ENCODE results near the gene C17orf100. TPM values are rescaled to one million over a fixed set of nuclear protein-coding genes. Genes with fewer than 3 reads are reported as not detected.

C17orf100 gene
- polyA plus RNA-seq, 4 donors = 2.6 to 7.8 (median 4.5) TPM

DNA sequence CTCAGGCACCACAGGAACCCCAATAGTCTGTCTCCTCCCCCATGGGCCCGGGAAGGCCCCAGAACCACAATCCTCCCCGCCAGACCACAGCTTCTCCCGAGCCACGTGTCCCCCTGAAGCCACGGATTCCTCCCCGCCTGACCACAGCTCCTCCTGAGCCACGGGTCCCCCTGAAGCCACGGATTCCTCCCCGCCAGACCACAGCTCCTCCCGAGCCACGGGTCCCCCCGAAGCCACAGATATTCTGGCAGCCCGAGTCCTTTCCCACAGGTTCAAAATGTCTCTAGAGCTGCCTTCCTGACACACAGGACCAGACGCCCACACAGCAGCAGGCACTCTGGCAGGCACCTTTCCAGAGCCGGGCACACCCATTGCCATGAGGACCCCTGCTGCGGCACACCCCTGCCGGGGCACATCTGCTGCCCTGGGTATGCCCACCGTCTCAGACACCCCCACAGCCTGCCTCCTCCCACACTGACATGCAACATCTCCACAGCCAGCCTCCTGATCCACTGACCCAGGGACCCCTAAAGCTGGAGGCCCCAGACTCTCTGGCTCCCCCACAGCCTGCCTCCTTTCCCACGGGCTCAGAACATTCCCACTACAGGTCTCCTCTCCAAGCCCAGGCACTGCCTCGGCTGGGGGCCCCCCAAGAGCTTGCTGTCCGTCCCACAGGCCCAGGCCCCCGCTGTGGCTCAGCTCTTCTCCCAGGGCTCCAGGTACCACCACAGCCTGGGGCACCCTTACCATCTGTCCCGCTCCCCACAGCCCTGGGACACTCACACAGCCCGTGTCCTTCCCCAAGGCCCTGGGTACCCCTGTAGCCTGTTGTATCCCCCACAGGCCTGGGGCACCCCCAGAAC lies 13.3 kb upstream of the C17orf100 start:
- no peak for DNase-seq
- Histone ChIP-seq H3K27me3 (ENCODE audit: control insufficient read depth in 3 of 3, insufficient read depth in 3 of 3, low read length in 3 of 3) (no peaks in the 10 kb centered on the region), H3K36me3 (ENCODE audit: control insufficient read depth in 3 of 3, insufficient read depth in 2 of 3, low read depth in 1 of 3, low read length in 3 of 3) (peaks cover 0 to 3% (median 0%) of the 10 kb centered on the region in 3 donors), H3K4me1 (ENCODE audit: control insufficient read depth in 3 of 3, insufficient read depth in 2 of 3, low read depth in 1 of 3, low read length in 2 of 3) (peaks cover 2 to 11% (median 11%) of the 10 kb centered on the region in 3 donors), H3K4me3 (ENCODE audit: low read depth in 1 of 3, low read length in 3 of 3) (no peak overlapping the region), H3K27ac (ENCODE audit: low read depth in 1 of 3, low read length in 2 of 3) (no peak overlapping the region), H3K9me3 (ENCODE audit: control insufficient read depth in 2 of 2, insufficient read depth in 1 of 2, low read depth in 1 of 2, low read length in 1 of 2) (no peaks in the 10 kb centered on the region)
- WGBS, 3 donors = 75 to 78% (median 78%) methylated on average over 23 to 24 of the region's 24 CpGs
- FAIRE-seq = no peak

DNA sequence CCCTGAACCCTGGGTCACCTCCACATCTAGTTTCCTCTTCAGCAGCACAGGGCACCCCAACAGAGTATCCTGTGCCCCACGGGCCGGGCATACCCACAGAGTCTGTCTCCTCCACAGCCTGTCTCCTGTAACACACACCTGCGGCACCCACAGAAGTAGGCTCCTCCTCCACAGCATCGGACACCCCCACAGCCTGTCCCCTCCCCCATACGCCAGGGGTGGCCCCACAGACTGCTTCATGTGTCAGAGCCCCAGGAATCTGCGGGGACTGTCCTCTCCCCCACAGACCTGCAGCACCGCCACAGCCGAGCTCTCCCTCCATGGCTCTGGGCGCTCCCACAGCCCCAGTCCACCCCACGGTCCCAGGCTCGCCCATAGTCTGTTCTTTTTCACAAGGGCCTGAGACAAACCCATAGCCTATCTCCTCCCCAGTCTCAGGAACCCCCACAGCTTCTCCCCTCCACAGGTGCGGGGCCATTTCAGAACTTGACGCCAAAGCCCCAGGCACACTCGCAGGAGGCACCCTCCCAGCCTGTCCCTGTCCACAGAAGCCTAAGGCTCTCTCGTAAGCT lies 12.5 kb upstream of the C17orf100 start:
- Histone ChIP-seq H3K4me3 (ENCODE audit: low read depth in 1 of 3, low read length in 3 of 3) (peak overlapping the region in 2 of 3 donors; percentile 87 to 98), H3K27ac (ENCODE audit: low read depth in 1 of 3, low read length in 2 of 3) (no peak overlapping the region), H3K27me3 (ENCODE audit: control insufficient read depth in 3 of 3, insufficient read depth in 3 of 3, low read length in 3 of 3) (no peaks in the 10 kb centered on the region), H3K9me3 (ENCODE audit: control insufficient read depth in 2 of 2, insufficient read depth in 1 of 2, low read depth in 1 of 2, low read length in 1 of 2) (no peaks in the 10 kb centered on the region), H3K4me1 (ENCODE audit: control insufficient read depth in 3 of 3, insufficient read depth in 2 of 3, low read depth in 1 of 3, low read length in 2 of 3) (peaks cover 2 to 11% (median 11%) of the 10 kb centered on the region in 3 donors), H3K36me3 (ENCODE audit: control insufficient read depth in 3 of 3, insufficient read depth in 2 of 3, low read depth in 1 of 3, low read length in 3 of 3) (peaks cover 0 to 4% (median 0%) of the 10 kb centered on the region in 3 donors)
- 13 to 42% (median 15%) methylated on average over 14 to 15 of the region's 15 CpGs for WGBS, 3 donors
- FAIRE-seq (no peak), DNase-seq (no peak)

DNA sequence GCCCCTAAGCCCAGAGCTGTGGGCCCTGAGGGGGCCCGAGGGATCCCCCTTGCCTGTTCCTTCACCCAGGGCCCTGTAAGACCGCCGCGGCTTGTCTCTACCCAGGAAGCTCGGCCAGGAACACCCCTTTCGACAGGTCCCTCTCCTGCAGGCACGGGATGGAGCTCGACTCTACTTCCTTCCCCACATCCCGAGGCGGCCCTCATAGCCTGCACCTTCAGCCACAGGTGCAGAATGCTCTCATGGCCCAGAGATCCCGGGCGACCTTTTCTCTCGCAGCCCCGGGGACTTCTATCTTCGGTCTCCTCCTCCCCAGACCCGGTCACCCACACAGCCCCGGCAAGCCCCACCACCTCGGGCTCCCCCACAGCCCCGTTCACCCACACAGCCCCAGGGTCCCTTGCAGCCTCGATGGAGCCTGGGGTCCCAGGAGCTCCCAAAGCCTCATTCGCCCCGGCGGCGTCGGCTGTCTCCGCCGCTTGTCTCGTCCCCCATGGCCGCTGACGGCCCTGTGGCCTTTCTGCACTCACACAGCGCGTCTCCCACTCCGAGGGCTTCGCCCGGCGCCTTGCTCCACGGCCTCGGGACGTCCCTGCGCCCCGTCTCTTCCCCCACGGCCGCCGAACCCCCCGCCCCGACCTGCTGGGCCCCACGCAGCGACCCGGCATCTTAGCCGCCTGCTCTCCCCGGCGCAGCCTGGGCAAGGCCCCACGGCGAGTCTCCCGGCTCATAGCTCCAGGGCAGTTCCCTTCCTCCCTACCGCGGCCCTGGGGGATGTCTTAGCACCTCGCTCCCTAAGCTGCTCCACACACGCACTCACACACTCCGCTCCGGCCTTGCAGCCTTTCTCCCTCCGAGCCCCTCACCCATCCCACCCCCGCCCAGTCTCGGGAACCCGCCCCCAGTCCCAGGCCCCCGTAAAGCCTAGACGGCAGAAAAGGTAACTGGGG lies 11.7 kb upstream of the C17orf100 start:
- Histone ChIP-seq H3K27ac (ENCODE audit: low read depth in 1 of 3, low read length in 2 of 3) (peak overlapping the region; percentile 84 to 99 (median 92)), H3K4me3 (ENCODE audit: low read depth in 1 of 3, low read length in 3 of 3) (peak overlapping the region; percentile 74 to 98 (median 87)), H3K27me3 (ENCODE audit: control insufficient read depth in 3 of 3, insufficient read depth in 3 of 3, low read length in 3 of 3) (no peaks in the 10 kb centered on the region), H3K9me3 (ENCODE audit: control insufficient read depth in 2 of 2, insufficient read depth in 1 of 2, low read depth in 1 of 2, low read length in 1 of 2) (no peaks in the 10 kb centered on the region), H3K4me1 (ENCODE audit: control insufficient read depth in 3 of 3, insufficient read depth in 2 of 3, low read depth in 1 of 3, low read length in 2 of 3) (peaks cover 2 to 11% (median 11%) of the 10 kb centered on the region in 3 donors), H3K36me3 (ENCODE audit: control insufficient read depth in 3 of 3, insufficient read depth in 2 of 3, low read depth in 1 of 3, low read length in 3 of 3) (peaks cover 0 to 5% (median 3%) of the 10 kb centered on the region in 3 donors)
- DNase-seq (peak; percentile 44 to 46), FAIRE-seq (no peak)
- 0 to 2% (median 1%) methylated on average over 60 to 67 of the region's 67 CpGs for WGBS, 3 donors

DNA sequence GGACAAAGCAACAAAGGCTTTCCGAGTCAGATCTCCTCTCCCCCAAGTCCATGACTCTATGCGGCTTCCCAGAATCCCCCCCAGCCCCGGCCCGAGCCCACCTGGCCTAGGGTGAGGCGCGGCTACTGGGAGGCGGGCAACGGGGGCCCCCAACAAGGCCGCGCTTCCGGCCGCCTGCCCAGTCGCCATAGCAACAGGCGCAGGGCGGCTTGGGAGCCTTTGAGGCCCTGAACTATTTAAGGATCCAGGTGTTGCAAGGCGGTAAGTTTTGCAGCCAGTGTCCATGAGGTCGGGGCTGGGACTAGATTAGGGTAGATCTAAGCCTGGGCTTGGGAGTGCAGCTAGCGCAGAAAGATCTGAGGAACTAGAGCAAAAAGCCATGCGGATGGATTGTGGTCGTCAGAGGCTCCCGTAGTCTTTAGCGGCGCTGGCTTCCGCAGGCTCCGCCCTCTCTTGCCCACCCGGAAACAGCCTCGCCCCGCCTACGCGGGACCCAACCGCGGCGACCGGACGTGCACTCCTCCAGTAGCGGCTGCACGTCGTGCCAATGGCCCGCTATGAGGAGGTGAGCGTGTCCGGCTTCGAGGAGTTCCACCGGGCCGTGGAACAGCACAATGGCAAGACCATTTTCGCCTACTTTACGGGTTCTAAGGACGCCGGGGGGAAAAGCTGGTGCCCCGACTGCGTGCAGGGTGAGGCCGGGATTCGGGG lies 10.9 kb upstream of the C17orf100 start, which contains the start of the genes KIAA0753 and TXNDC17:
TSS of gene KIAA0753 (minus strand) at position 176 of the 711 bp plus-strand sequence. CDS start 5,608 bp downstream, outside the sequence.
TSS of gene TXNDC17 (plus strand) at position 525 of the 711 bp plus-strand sequence. CDS start at position 548, 23 bp downstream.
- WGBS, 3 donors = 0 to 1% (median 0%) methylated on average over 47 to 52 of the region's 52 CpGs
- Histone ChIP-seq H3K36me3 (ENCODE audit: control insufficient read depth in 3 of 3, insufficient read depth in 2 of 3, low read depth in 1 of 3, low read length in 3 of 3) (peaks cover 0 to 5% (median 3%) of the 10 kb centered on the region in 3 donors), H3K9me3 (ENCODE audit: control insufficient read depth in 2 of 2, insufficient read depth in 1 of 2, low read depth in 1 of 2, low read length in 1 of 2) (no peaks in the 10 kb centered on the region), H3K4me1 (ENCODE audit: control insufficient read depth in 3 of 3, insufficient read depth in 2 of 3, low read depth in 1 of 3, low read length in 2 of 3) (peaks cover 2 to 11% (median 11%) of the 10 kb centered on the region in 3 donors), H3K4me3 (ENCODE audit: low read depth in 1 of 3, low read length in 3 of 3) (peak within 1 kb of the TSS; percentile 74 to 98 (median 87)), H3K27ac (ENCODE audit: low read depth in 1 of 3, low read length in 2 of 3) (peak within 1 kb of the TSS; percentile 84 to 99 (median 92)), H3K27me3 (ENCODE audit: control insufficient read depth in 3 of 3, insufficient read depth in 3 of 3, low read length in 3 of 3) (no peaks in the 10 kb centered on the region)
- no peak for FAIRE-seq
- peak; percentile 88 to 97 for DNase-seq

DNA sequence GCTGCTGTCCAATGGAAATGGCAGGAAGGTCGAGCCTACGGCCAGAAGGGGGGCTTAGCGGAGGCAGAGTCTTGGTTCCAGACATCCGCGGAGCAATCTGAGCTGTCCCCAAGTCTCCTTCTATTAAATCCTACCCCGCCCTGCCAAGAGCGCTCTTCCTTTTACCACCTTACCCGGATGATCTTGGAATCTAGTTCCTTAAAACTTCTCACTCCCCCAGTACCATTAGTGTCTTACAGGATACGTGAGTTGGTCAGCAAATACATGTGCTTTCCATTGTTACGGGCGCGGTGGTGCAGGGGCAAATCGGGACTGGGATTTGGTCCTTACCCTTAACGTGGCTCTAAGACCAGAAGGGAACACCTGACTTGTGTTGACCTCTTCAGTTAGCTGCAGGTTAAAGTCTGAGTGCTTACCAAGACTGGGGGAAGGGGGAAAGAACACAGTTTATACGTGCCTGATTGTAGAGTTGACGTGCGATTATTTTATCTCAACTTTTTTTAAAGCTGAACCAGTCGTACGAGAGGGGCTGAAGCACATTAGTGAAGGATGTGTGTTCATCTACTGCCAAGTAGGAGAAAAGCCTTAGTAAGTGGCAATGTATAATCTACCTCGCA lies 10.2 kb upstream of the C17orf100 start:
- no peaks in the 10 kb centered on the region for H3K9me3 ChIP-seq (ENCODE audit: control insufficient read depth in 2 of 2, insufficient read depth in 1 of 2, low read depth in 1 of 2, low read length in 1 of 2)
- peak; percentile 81 to 84 for DNase-seq
- H3K36me3 ChIP-seq (ENCODE audit: control insufficient read depth in 3 of 3, insufficient read depth in 2 of 3, low read depth in 1 of 3, low read length in 3 of 3) = peaks cover 0 to 5% (median 3%) of the 10 kb centered on the region in 3 donors
- H3K4me3 ChIP-seq (ENCODE audit: low read depth in 1 of 3, low read length in 3 of 3) = peak overlapping the region; percentile 74 to 98 (median 87)
- H3K4me1 ChIP-seq (ENCODE audit: control insufficient read depth in 3 of 3, insufficient read depth in 2 of 3, low read depth in 1 of 3, low read length in 2 of 3) = peaks cover 2 to 11% (median 11%) of the 10 kb centered on the region in 3 donors
- 1 to 2% (median 1%) methylated on average over 20 of the region's 20 CpGs for WGBS, 3 donors
- H3K27me3 ChIP-seq (ENCODE audit: control insufficient read depth in 3 of 3, insufficient read depth in 3 of 3, low read length in 3 of 3) = no peaks in the 10 kb centered on the region
- peak overlapping the region; percentile 84 to 99 (median 92) for H3K27ac ChIP-seq (ENCODE audit: low read depth in 1 of 3, low read length in 2 of 3)
- no peak for FAIRE-seq

DNA sequence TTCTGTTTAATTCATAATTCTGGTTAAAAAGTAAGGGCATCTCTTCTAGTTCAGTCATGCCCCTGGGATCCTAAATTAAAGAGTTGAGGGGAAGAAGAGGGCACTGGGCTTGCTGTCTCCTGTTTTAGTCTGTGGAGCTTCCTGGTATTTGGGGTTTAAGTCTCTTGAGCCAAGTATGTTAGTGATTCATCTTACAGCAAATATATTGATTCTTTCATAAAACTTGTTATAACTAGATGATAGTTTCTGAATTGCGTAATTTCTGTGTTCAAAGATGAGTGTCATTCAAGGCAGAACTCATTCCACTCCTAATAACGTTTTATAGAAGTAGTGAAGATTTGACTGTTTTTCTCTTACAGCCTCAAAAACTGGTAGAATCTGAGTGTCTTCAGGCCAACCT lies 9.0 kb upstream of the C17orf100 start:
- no peaks in the 10 kb centered on the region for H3K9me3 ChIP-seq (ENCODE audit: control insufficient read depth in 2 of 2, insufficient read depth in 1 of 2, low read depth in 1 of 2, low read length in 1 of 2)
- H3K4me1 ChIP-seq (ENCODE audit: control insufficient read depth in 3 of 3, insufficient read depth in 2 of 3, low read depth in 1 of 3, low read length in 2 of 3) = peaks cover 2 to 11% (median 11%) of the 10 kb centered on the region in 3 donors
- 33 to 38% (median 37%) methylated on average over 2 of the region's 2 CpGs for WGBS, 3 donors
- peaks cover 0 to 14% (median 3%) of the 10 kb centered on the region in 3 donors for H3K36me3 ChIP-seq (ENCODE audit: control insufficient read depth in 3 of 3, insufficient read depth in 2 of 3, low read depth in 1 of 3, low read length in 3 of 3)
- FAIRE-seq (no peak), DNase-seq (no peak)
- H3K27me3 ChIP-seq (ENCODE audit: control insufficient read depth in 3 of 3, insufficient read depth in 3 of 3, low read length in 3 of 3) = no peaks in the 10 kb centered on the region
- H3K27ac ChIP-seq (ENCODE audit: low read depth in 1 of 3, low read length in 2 of 3) = no peak overlapping the region
- H3K4me3 ChIP-seq (ENCODE audit: low read depth in 1 of 3, low read length in 3 of 3) = no peak overlapping the region

DNA sequence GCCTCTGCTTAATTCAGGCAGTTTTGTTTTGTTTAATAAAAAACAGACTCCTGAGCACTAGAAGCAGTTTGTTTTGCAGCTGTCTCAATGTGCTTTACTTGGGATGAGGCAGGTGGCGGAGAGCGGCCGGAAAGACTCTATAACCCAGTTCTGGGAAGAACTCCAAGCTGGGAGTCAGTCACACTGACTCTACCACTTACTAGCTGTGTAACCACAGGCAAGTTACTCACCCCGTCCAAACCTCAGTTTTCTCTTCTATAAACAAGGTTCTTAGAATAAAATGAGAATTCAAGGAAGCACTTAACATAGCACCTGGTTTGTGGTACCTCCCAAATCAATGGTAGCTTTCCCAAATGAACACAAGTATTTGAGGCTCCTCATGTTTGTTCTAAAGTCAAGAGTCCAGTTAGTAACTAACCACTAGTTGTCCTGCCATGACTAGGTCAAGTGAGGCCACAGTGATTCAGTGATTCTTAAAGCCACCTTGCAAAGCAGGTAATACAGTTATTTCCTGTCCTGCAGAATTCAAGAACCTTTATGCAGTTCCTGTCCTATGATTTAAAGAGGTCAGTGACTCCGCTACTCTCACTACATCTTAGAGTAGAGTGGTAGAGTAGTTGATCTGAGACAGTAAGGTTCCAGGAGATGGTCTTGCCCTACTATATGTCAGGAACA lies 8.0 kb upstream of the C17orf100 start:
- FAIRE-seq (no peak), DNase-seq (no peak)
- peaks cover 0 to 14% (median 3%) of the 10 kb centered on the region in 3 donors for H3K36me3 ChIP-seq (ENCODE audit: control insufficient read depth in 3 of 3, insufficient read depth in 2 of 3, low read depth in 1 of 3, low read length in 3 of 3)
- no peaks in the 10 kb centered on the region for H3K27me3 ChIP-seq (ENCODE audit: control insufficient read depth in 3 of 3, insufficient read depth in 3 of 3, low read length in 3 of 3)
- no peaks in the 10 kb centered on the region for H3K9me3 ChIP-seq (ENCODE audit: control insufficient read depth in 2 of 2, insufficient read depth in 1 of 2, low read depth in 1 of 2, low read length in 1 of 2)
- H3K4me1 ChIP-seq (ENCODE audit: control insufficient read depth in 3 of 3, insufficient read depth in 2 of 3, low read depth in 1 of 3, low read length in 2 of 3) = peaks cover 2 to 11% (median 11%) of the 10 kb centered on the region in 3 donors
- WGBS, 3 donors = 76 to 84% (median 80%) methylated on average over 5 of the region's 5 CpGs
- no peak overlapping the region for H3K27ac ChIP-seq (ENCODE audit: low read depth in 1 of 3, low read length in 2 of 3)
- no peak overlapping the region for H3K4me3 ChIP-seq (ENCODE audit: low read depth in 1 of 3, low read length in 3 of 3)
